Coronary artery (tissue), 2 donors: ENCODE results near the gene SYT12.

Experiments
- DNase-seq: peaks from one replicate; pipeline ENCODE4 v3.0.0-alpha.2; 2017; ENCODE audit warnings: low spot score
- H3K27ac ChIP-seq, 2 donors: fragments of 200-600 bp; sonication (generic); one replicate each; pipeline ENCODE4 v1.5.1; 2016 to 2019
- H3K4me3 ChIP-seq: fragments of 200-600 bp; sonication (generic); 2 replicates; pipeline ENCODE4 v1.5.1; 2016; ENCODE audit warnings: mild to moderate bottlenecking, moderate library complexity
- CTCF ChIP-seq: fragments of 200-600 bp; sonication (generic); IDR thresholded peaks from one replicate; pipeline ENCODE4 v1.5.1; 2019; ENCODE audit warnings: antibody characterized with exemption

Gene SYT12

GRCh38 chr11:67041602-67042001, 18.7 kb downstream of the SYT12 start:
- H3K27ac ChIP-seq: no peak overlapping the region
- no peak for DNase-seq
- TF ChIP-seq CTCF: no peak
- H3K4me3 ChIP-seq: no peak overlapping the region

GRCh38 chr11:67043572-67044349, 20.8 kb downstream of the SYT12 start:
- H3K27ac ChIP-seq: peak overlapping the region in 1 of 2 donors; percentile 70
- H3K4me3 ChIP-seq: no peak overlapping the region
- no peak for TF ChIP-seq CTCF
- no peak for DNase-seq

DNA sequence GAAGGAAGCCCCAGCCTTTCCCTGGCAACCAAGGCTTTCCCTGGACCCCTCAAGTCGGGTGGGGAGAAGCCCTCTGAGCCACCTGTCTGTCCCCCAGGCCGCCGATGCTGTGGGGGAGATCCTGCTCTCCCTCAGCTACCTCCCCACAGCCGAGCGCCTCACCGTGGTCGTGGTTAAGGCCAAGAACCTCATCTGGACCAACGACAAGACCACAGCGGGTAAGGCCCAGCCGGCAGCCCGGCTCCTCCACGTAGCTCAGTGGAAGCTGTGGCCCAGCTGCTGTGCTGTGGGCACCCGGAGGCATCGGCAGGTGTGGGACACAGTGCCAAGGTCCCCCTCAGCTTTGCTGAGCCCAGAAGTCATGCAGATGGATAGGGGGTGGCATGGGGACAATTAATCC, 21.6 kb downstream of the SYT12 start:
- no peak for DNase-seq
- peak overlapping the region in 1 of 2 donors; percentile 70 for H3K27ac ChIP-seq

DNA sequence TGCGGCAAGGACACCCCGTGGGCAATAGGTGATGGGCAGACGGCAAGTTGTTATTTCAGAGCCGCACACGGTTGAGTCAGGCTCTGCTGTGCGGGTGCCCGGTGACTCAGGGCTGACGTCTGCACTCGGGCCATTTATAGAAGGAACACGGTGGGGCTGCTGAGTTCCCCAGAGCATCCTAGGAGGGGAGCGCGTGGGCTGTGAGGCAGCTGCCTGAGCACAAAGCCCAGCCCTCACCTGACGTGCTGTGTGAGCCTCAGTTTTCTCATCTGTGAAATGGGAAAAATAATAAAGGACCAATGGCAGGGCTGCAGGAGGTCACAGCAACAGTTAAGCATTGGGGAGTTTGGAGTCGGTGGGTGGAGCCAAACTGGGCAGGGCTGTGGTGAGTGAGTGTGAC, 22.4 kb downstream of the SYT12 start:
- peak overlapping the region in 1 of 2 donors; percentile 70 for H3K27ac ChIP-seq

More for the DNA sequence above, 21.6 kb downstream of the SYT12 start:
- H3K4me3 ChIP-seq: no peak overlapping the region
- TF ChIP-seq CTCF: no peak

GRCh38 chr11:67048515-67049130, 25.7 kb downstream of the SYT12 start:
- H3K4me3 ChIP-seq: no peak overlapping the region
- TF ChIP-seq CTCF: no peak
- no peak for DNase-seq
- no peak overlapping the region for H3K27ac ChIP-seq

More for the DNA sequence above, 22.4 kb downstream of the SYT12 start:
- no peak overlapping the region for H3K4me3 ChIP-seq
- TF ChIP-seq CTCF: no peak
- DNase-seq: no peak

DNA sequence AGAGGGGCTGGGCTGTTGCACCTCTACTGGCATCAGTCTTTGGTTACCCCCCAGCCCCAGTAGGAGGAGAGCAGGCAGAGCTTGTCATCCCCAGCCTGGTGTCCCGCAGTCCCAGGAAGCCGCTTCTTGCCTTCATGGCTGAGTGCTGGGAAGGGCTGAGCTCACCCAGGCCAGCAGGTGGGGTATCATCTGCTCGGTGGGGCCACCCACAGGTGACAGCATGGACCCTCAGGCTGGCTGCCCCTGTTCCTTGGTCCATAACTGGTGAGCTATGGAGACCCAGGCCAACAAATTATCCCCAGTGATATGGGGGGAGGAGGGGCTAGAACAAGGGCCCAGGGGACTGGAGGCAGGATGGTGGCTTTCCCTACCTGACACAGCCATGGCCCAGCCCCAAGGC, 27.2 kb downstream of the SYT12 start:
- no peak for DNase-seq
- Histone ChIP-seq H3K4me3 (no peak overlapping the region), H3K27ac (no peak overlapping the region)
- no peak for TF ChIP-seq CTCF
